ENCODE data around the gene FZR1.

DNA sequence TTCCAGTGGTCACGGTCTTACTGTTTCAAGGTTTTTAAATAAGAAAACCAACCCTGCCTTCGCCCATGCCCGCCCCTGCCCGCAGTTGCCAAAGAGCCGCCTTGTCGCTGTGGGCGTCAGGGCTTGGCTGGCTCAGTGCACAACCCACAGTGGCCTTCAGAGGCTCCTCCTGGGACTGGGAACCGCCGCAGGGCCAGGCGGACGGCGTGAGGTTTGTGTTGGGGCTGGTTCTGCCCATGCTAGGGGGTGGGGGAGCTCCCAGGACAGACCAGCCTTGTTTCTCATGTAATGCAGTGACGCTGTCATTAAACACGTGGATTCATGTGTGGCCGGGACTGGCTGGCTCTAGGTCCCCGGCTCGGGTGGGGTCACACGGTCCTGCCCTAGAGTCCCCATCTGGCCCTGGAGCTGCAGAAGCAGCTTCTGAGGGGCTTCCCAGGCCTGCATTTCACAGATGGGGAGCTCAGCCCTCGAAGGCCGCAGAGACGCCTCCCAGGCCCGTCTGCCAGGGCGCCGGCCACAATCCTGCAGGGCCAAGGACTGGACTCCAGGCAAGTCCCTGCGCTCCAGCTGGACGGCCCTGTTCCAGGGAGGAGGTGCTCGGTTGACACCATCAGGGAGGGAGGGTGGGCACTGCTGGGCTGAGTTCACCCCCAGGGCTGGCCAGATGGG is 30.5 kb downstream of the FZR1 start:
- TF ChIP-seq CTCF (IDR thresholded peaks at IDR 0.05 in 4 of 5, conservative IDR thresholded peaks at IDR 0.05 in 1 of 5) (no peak), POLR2A (IDR thresholded peaks at IDR 0.05) (no peak)

Measured in gastrocnemius medialis (tissue), 4 donors.